H9 (cell line): ENCODE data around the gene CDH4. TPM values are rescaled to one million over a fixed set of nuclear protein-coding genes. Genes with fewer than 3 reads are reported as not detected.

Experiments
- DNase-seq: peaks from one replicate; pipeline ENCODE4 v3.0.0-alpha.2; 2017
- H2AFZ ChIP-seq: one replicate; pipeline ENCODE4 v1.6.1; 2013; ENCODE audit warnings: mild to moderate bottlenecking, low read length, control low read depth, moderate library complexity
- H2AK5ac ChIP-seq: 2 replicates; pipeline ENCODE4 v1.6.1; 2013; ENCODE audit warnings: low read length, control low read depth, mixed read lengths; ENCODE audit not compliant: insufficient read length
- H2BK120ac ChIP-seq: one replicate; pipeline ENCODE4 v1.6.1; 2013; ENCODE audit warnings: low read depth, mild to moderate bottlenecking, low read length, control low read depth, inconsistent platforms; ENCODE audit not compliant: poor library complexity, severe bottlenecking
- H2BK12ac ChIP-seq: 2 replicates; pipeline ENCODE4 v1.6.1; 2013; ENCODE audit warnings: low read length, control low read depth, mixed read lengths, low read depth; ENCODE audit not compliant: insufficient read length
- H2BK15ac ChIP-seq: 2 replicates; pipeline ENCODE4 v1.6.1; 2013; ENCODE audit warnings: low read depth, low read length, control low read depth
- H2BK20ac ChIP-seq: one replicate; pipeline ENCODE4 v1.6.1; 2013; ENCODE audit warnings: low read depth, mild to moderate bottlenecking, low read length, control low read depth, inconsistent platforms; ENCODE audit not compliant: poor library complexity, severe bottlenecking
- H2BK5ac ChIP-seq: 2 replicates; pipeline ENCODE4 v1.6.1; 2013; ENCODE audit warnings: low read length, control low read depth, mixed read lengths; ENCODE audit not compliant: insufficient read length
- H3K14ac ChIP-seq: 2 replicates; pipeline ENCODE4 v1.6.1; 2013; ENCODE audit warnings: low read length, control low read depth; ENCODE audit not compliant: insufficient read depth
- H3K18ac ChIP-seq: 2 replicates; pipeline ENCODE4 v1.6.1; 2013; ENCODE audit warnings: low read depth, mild to moderate bottlenecking, mixed read lengths, low read length, control low read depth; ENCODE audit not compliant: insufficient read length
- H3K23ac ChIP-seq: 2 replicates; pipeline ENCODE4 v1.6.1; 2013; ENCODE audit warnings: low read length, control low read depth, mixed read lengths, low read depth; ENCODE audit not compliant: insufficient read length
- H3K23me2 ChIP-seq: 2 replicates; pipeline ENCODE4 v1.6.1; 2013; ENCODE audit warnings: low read depth, mild to moderate bottlenecking, mixed read lengths, low read length, control low read depth; ENCODE audit not compliant: insufficient read length, poor library complexity, severe bottlenecking
- H3K27ac ChIP-seq: 2 replicates; pipeline ENCODE4 v1.5.1; 2013; ENCODE audit warnings: low read length, control low read depth, mixed read lengths, low read depth; ENCODE audit not compliant: insufficient read length
- H3K27me3 ChIP-seq: 2 replicates; pipeline ENCODE4 v1.6.1; 2013; ENCODE audit warnings: low read length, control low read depth, inconsistent platforms; ENCODE audit not compliant: insufficient read depth
- H3K4ac ChIP-seq: 2 replicates; pipeline ENCODE4 v1.6.1; 2013; ENCODE audit warnings: low read depth, mild to moderate bottlenecking, control low read depth, inconsistent platforms, low read length, moderate library complexity
- H3K4me1 ChIP-seq: 2 replicates; pipeline ENCODE4 v1.6.1; 2013; ENCODE audit warnings: low read length, control low read depth, inconsistent platforms; ENCODE audit not compliant: insufficient read depth
- H3K4me2 ChIP-seq: 2 replicates; pipeline ENCODE4 v1.6.1; 2013; ENCODE audit warnings: low read length, control low read depth, mixed read lengths; ENCODE audit not compliant: insufficient read length, insufficient read depth
- H3K56ac ChIP-seq: 2 replicates; pipeline ENCODE4 v1.6.1; 2013; ENCODE audit warnings: low read depth, mild to moderate bottlenecking, mixed read lengths, low read length, control low read depth; ENCODE audit not compliant: insufficient read length
- H3K79me1 ChIP-seq: 2 replicates; pipeline ENCODE4 v1.6.1; 2013; ENCODE audit warnings: low read depth, mild to moderate bottlenecking, moderate library complexity, low read length, control low read depth, inconsistent platforms; ENCODE audit not compliant: insufficient read depth, poor library complexity, severe bottlenecking
- H3K79me2 ChIP-seq: 2 replicates; pipeline ENCODE4 v1.6.1; 2013; ENCODE audit warnings: low read length, control low read depth, inconsistent platforms; ENCODE audit not compliant: insufficient read depth
- H3K9ac ChIP-seq: 2 replicates; pipeline ENCODE4 v1.6.1; 2013; ENCODE audit warnings: low read length, control low read depth, mixed read lengths; ENCODE audit not compliant: insufficient read length; ENCODE audit errors: extremely low read depth
- H3K9me3 ChIP-seq: one replicate; pipeline ENCODE4 v1.6.1; 2013; ENCODE audit warnings: low read depth, low read length, inconsistent platforms; ENCODE audit not compliant: control insufficient read depth
- H3T11ph ChIP-seq: one replicate; pipeline ENCODE4 v1.6.1; 2013; ENCODE audit warnings: mild to moderate bottlenecking, low read length, control low read depth, inconsistent platforms
- H4K20me1 ChIP-seq: one replicate; pipeline ENCODE4 v1.6.1; 2013; ENCODE audit not compliant: control insufficient read depth, insufficient read length, insufficient read depth
- H4K5ac ChIP-seq: 2 replicates; pipeline ENCODE4 v1.6.1; 2013; ENCODE audit warnings: low read depth, mild to moderate bottlenecking, mixed read lengths, low read length, control low read depth; ENCODE audit not compliant: insufficient read length
- H4K8ac ChIP-seq: replicated peaks from 2 replicates; pipeline ENCODE4 v1.6.1; 2013; ENCODE audit warnings: low read length, control low read depth, mixed read lengths, low read depth; ENCODE audit not compliant: insufficient read length
- H4K91ac ChIP-seq: 2 replicates; pipeline ENCODE4 v1.6.1; 2013; ENCODE audit warnings: low read depth, mild to moderate bottlenecking, moderate library complexity, mixed read lengths, low read length, control low read depth; ENCODE audit not compliant: insufficient read length
- H3K27ac Mint-ChIP-seq, 3 experiments: 2 replicates in 2 of 3; 3 replicates in 1 of 3; pipeline ENCODE4 v1.8.0; 2020 to 2021; ENCODE audit warnings: mixed read lengths in 3 of 3, mild to moderate bottlenecking in 1 of 3, moderate library complexity in 1 of 3
- H3K27me3 Mint-ChIP-seq: 2 replicates; pipeline ENCODE4 v1.8.0; 2021; ENCODE audit warnings: low read depth, mild to moderate bottlenecking, moderate library complexity, mixed read lengths
- H3K36me3 Mint-ChIP-seq, 3 experiments: 2 replicates in 2 of 3; 3 replicates in 1 of 3; pipeline ENCODE4 v1.8.0; 2020 to 2021; ENCODE audit warnings: low read depth in 3 of 3, mixed read lengths in 3 of 3; ENCODE audit not compliant: insufficient read depth in 1 of 3
- H3K4me1 Mint-ChIP-seq, 2 experiments: 2 replicates each; pipeline ENCODE4 v1.8.0; 2020; ENCODE audit warnings: mixed read lengths in 2 of 2
- H3K4me3 Mint-ChIP-seq, 2 experiments: 2 replicates in 1 of 2; 3 replicates in 1 of 2; pipeline ENCODE4 v1.8.0; 2020 to 2021; ENCODE audit warnings: mild to moderate bottlenecking in 2 of 2, mixed read lengths in 2 of 2, moderate library complexity in 1 of 2
- H3K9me3 Mint-ChIP-seq, 2 experiments: 2 replicates in 1 of 2; 3 replicates in 1 of 2; pipeline ENCODE4 v1.8.0; 2020; ENCODE audit warnings: mild to moderate bottlenecking in 2 of 2, mixed read lengths in 2 of 2, moderate library complexity in 1 of 2
- CTCF ChIP-seq: fragments of 200-600 bp; sonication (generic); conservative IDR thresholded peaks from 3 replicates; pipeline ENCODE4 v1.8.0; 2021; ENCODE audit warnings: antibody characterized with exemption, mild to moderate bottlenecking
- WGBS: extraction: QIAGEN DNeasy Blood & Tissue Kit; methylation state at CpG from one replicate; pipeline ENCODE4 v1.1.7; 2013; ENCODE audit warnings: missing lambda C conversion rate, low lambda C conversion rate, mixed read lengths; ENCODE audit not compliant: insufficient read length; ENCODE audit errors: extremely low coverage; 5-methylcytosine and 5-hydroxymethylcytosine counted together
- total RNA-seq: library from RNA; stranded (reverse); gene quantifications from 2 replicates; pipeline ENCODE4 v1.2.1, GENCODE V29; 2021

Gene CDH4
- total RNA-seq, 1 experiment from 2014 or later, result 3.0 TPM

DNA sequence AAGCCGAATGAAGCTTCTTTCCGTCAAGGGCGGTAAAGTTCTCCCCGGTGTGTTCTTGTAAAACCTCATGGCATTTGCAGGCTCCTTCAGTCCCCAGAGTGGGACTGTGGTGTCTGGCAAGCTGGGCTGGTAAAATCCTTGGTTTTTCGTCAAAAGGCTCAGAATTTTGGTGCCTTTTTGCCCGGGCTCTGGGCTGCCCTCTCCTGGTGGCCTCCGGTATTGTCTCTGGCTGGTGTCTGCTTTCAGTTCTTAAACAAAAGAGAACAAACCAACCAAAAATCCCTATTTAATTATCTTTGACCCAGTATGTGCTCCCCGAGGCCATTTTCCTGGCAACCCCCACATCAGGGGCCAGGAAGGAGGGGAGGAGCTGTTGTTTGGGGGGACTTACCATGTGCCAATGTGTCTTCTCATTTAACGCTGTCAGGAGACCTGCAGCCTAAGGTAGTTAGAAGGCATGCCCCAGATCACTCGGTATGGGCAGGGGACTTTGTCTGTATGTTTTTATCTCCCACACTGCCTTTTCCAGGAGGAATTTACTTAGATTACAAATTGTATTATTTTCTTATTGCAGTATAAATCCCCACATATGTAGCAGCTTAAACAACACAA is 11.1 kb downstream of the CDH4 start:
- peaks cover 0 to 3% of the 10 kb centered on the region in 2 experiments; a peak in 2 of 5 replicates for H3K9me3 Mint-ChIP-seq
- Histone ChIP-seq H2AFZ (no peak overlapping the region), H2BK20ac (no peak overlapping the region), H3K56ac (no peak overlapping the region), H3K79me1 (no peaks in the 10 kb centered on the region), H3K4me2 (peak overlapping the region; percentile 14), H2AK5ac (no peak overlapping the region), H2BK12ac (no peak overlapping the region), H3K9me3 (no peaks in the 10 kb centered on the region), H4K5ac (no peak overlapping the region), H2BK5ac (no peak overlapping the region), H3K23me2 (no peaks in the 10 kb centered on the region), H3K23ac (no peak overlapping the region), H4K20me1 (no peaks in the 10 kb centered on the region), H3K79me2 (no peaks in the 10 kb centered on the region), H3K14ac (no peak overlapping the region), H3T11ph (no peak overlapping the region), H3K4ac (no peak overlapping the region), H2BK120ac (no peak overlapping the region), H4K8ac (no peak overlapping the region), H3K4me1 (no peaks in the 10 kb centered on the region; the same call in 1 of the 2 replicates), H3K9ac (no peak overlapping the region), H4K91ac (no peak overlapping the region), H2BK15ac (no peak overlapping the region), H3K27ac (no peak overlapping the region), H3K18ac (no peak overlapping the region), H3K27me3 (no peaks in the 10 kb centered on the region; the same call in 1 of the 2 replicates)
- no peak overlapping the region for H3K27ac Mint-ChIP-seq
- H3K36me3 Mint-ChIP-seq, result peaks cover 5 to 20% (median 13%) of the 10 kb centered on the region in 3 experiments
- peaks cover 55% of the 10 kb centered on the region for H3K27me3 Mint-ChIP-seq
- H3K4me1 Mint-ChIP-seq, result peaks cover 22 to 29% of the 10 kb centered on the region in 2 experiments
- DNase-seq, result peak; percentile 60
- peak overlapping the region in 1 of 2 experiments; percentile 45; a peak in 2 of 5 replicates for H3K4me3 Mint-ChIP-seq
- peak; percentile 95 for TF ChIP-seq CTCF
- WGBS, result no CpG with 5 or more reads among the region's 10 CpGs
